Cardiac fibroblast (primary cell): Measurements from ENCODE around the gene SULT2A1.

Experiments used
- DNase-seq, 2 donors: peaks; one replicate each; pipeline versions ENCODE4 v3.0.0 to v3.0.0-alpha.2; 2010; ENCODE audit warnings: low read depth in 2 of 2
- H3K4me3 ChIP-seq, 2 donors: replicated peaks in 1 of 2; 1 replicate in 1 of 2; 2 replicates in 1 of 2; pipeline ENCODE4 v1.5.1; 2011; ENCODE audit warnings: low read depth in 2 of 2, low read length in 2 of 2, mild to moderate bottlenecking in 2 of 2, moderate library complexity in 1 of 2
- TF ChIP-seq, protein P1 (sequence below): IDR thresholded peaks from one replicate; pipeline ENCODE4 v1.5.1; 2011; ENCODE audit warnings: low read depth, mild to moderate bottlenecking, low read length, inconsistent platforms

The SULT2A1 gene

GRCh38 chr19:47842941-47843340 is 43.2 kb downstream of the SULT2A1 start:
- H3K4me3 ChIP-seq: no peak overlapping the region
- TF ChIP-seq, protein P1, sequence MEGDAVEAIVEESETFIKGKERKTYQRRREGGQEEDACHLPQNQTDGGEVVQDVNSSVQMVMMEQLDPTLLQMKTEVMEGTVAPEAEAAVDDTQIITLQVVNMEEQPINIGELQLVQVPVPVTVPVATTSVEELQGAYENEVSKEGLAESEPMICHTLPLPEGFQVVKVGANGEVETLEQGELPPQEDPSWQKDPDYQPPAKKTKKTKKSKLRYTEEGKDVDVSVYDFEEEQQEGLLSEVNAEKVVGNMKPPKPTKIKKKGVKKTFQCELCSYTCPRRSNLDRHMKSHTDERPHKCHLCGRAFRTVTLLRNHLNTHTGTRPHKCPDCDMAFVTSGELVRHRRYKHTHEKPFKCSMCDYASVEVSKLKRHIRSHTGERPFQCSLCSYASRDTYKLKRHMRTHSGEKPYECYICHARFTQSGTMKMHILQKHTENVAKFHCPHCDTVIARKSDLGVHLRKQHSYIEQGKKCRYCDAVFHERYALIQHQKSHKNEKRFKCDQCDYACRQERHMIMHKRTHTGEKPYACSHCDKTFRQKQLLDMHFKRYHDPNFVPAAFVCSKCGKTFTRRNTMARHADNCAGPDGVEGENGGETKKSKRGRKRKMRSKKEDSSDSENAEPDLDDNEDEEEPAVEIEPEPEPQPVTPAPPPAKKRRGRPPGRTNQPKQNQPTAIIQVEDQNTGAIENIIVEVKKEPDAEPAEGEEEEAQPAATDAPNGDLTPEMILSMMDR: no peak
- DNase-seq: no peak

- H3K4me3 ChIP-seq: no peak overlapping the region
- TF ChIP-seq, protein P1: no peak
- DNase-seq: no peak
Observed at GRCh38 chr19:47839913-47840312, 46.2 kb downstream of the SULT2A1 start.

- DNase-seq: no peak
- H3K4me3 ChIP-seq: no peak overlapping the region
- TF ChIP-seq, protein P1: no peak
Observed at GRCh38 chr19:47839411-47839810, 46.7 kb downstream of the SULT2A1 start.

DNA sequence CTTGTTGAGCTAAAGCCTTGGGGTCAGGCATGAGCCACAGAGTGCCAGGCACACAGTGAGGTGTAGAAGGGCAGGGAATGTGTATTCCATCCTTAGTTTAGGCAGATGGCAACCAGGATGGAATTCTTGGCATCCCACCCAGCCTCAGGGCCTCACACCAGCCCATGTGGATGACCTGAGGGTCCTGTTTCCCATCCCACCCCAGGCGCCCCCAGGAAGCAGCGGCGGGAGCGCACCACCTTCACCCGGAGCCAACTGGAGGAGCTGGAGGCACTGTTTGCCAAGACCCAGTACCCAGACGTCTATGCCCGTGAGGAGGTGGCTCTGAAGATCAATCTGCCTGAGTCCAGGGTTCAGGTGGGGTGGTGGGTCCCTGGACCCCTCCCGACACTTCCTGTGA is 50.1 kb downstream of the SULT2A1 start:
- TF ChIP-seq, protein P1: no peak
- H3K4me3 ChIP-seq: no peak overlapping the region
- DNase-seq: no peak

- no peak overlapping the region for H3K4me3 ChIP-seq
- DNase-seq: no peak
- TF ChIP-seq, protein P1: no peak
Observed at GRCh38 chr19:47832723-47833122, 53.4 kb downstream of the SULT2A1 start.

DNA sequence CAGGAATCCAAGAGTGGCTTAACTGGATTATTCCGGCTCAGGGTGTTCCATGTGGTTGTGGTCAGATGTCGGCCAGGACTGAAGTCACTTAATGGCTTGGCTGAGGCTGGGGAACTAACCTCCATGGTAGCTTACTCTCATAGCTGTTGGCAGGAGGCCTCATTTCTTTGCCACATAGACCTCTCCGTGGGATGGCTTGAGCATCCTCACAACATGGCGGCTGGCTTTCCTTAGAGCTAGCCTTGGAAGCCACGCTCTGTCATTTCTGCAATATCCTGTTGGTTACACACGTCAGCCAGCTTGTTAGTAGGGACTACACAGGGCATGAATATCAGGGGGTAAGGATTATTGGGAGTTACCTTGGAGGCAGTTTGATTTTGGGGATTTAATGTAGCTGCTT is 59.3 kb downstream of the SULT2A1 start:
- no peak for DNase-seq
- TF ChIP-seq, protein P1: no peak
- no peak overlapping the region for H3K4me3 ChIP-seq

- TF ChIP-seq, protein P1: no peak
- no peak for DNase-seq
- H3K4me3 ChIP-seq: no peak overlapping the region
Observed at GRCh38 chr19:47824396-47824795, 61.7 kb downstream of the SULT2A1 start.
